ENCODE results near the gene PRKCA.

PRKCA gene

GRCh38 chr17:66437476-66438026 lies 135.1 kb downstream of the PRKCA start:
- Mint-ChIP-seq H3K4me3 (no peak overlapping the region), H3K9me3 (peaks cover 13% of the 10 kb centered on the region), H3K4me1 (peaks cover 54% of the 10 kb centered on the region), H3K36me3 (ENCODE audit: low read depth) (peaks cover 25% of the 10 kb centered on the region), H3K27ac (no peak overlapping the region), H3K27me3 (no peaks in the 10 kb centered on the region)
- DNase-seq: no peak
- ATAC-seq: no peak

GRCh38 chr17:66438101-66438500 lies 135.7 kb downstream of the PRKCA start:
- ATAC-seq (no peak), DNase-seq (no peak)
- Mint-ChIP-seq H3K27ac (peak overlapping the region; percentile 18), H3K4me3 (no peak overlapping the region), H3K36me3 (ENCODE audit: low read depth) (peaks cover 31% of the 10 kb centered on the region), H3K4me1 (peaks cover 55% of the 10 kb centered on the region), H3K9me3 (peaks cover 13% of the 10 kb centered on the region), H3K27me3 (no peaks in the 10 kb centered on the region)

GRCh38 chr17:66441101-66441661 lies 138.8 kb downstream of the PRKCA start:
- no peaks in the 10 kb centered on the region for H3K27me3 Mint-ChIP-seq
- peaks cover 13% of the 10 kb centered on the region for H3K9me3 Mint-ChIP-seq
- peaks cover 51% of the 10 kb centered on the region for H3K36me3 Mint-ChIP-seq (ENCODE audit: low read depth)
- no peak overlapping the region for H3K4me3 Mint-ChIP-seq
- ATAC-seq: no peak
- H3K4me1 Mint-ChIP-seq: peaks cover 80% of the 10 kb centered on the region
- H3K27ac Mint-ChIP-seq: no peak overlapping the region
- no peak for DNase-seq

- peaks cover 55% of the 10 kb centered on the region for H3K36me3 Mint-ChIP-seq (ENCODE audit: low read depth)
- peaks cover 8% of the 10 kb centered on the region for H3K9me3 Mint-ChIP-seq
- H3K4me3 Mint-ChIP-seq: no peak overlapping the region
- H3K4me1 Mint-ChIP-seq: peaks cover 92% of the 10 kb centered on the region
- no peaks in the 10 kb centered on the region for H3K27me3 Mint-ChIP-seq
- ATAC-seq (no peak), DNase-seq (no peak)
- H3K27ac Mint-ChIP-seq: no peak overlapping the region
These were observed 140.8 kb downstream of the PRKCA start for GRCh38 chr17:66443166-66443565.

- no peak for DNase-seq
- Mint-ChIP-seq H3K4me3 (no peak overlapping the region), H3K4me1 (peaks cover 89% of the 10 kb centered on the region), H3K27ac (no peak overlapping the region), H3K36me3 (ENCODE audit: low read depth) (peaks cover 50% of the 10 kb centered on the region), H3K27me3 (no peaks in the 10 kb centered on the region), H3K9me3 (peaks cover 3% of the 10 kb centered on the region)
- no peak for ATAC-seq
These were observed 141.2 kb downstream of the PRKCA start for GRCh38 chr17:66443606-66444005.

GRCh38 chr17:66444031-66444430 lies 141.6 kb downstream of the PRKCA start:
- H3K4me3 Mint-ChIP-seq: no peak overlapping the region
- no peak for ATAC-seq
- no peak for DNase-seq
- H3K36me3 Mint-ChIP-seq (ENCODE audit: low read depth): peaks cover 47% of the 10 kb centered on the region
- H3K9me3 Mint-ChIP-seq: no peaks in the 10 kb centered on the region
- no peak overlapping the region for H3K27ac Mint-ChIP-seq
- H3K27me3 Mint-ChIP-seq: no peaks in the 10 kb centered on the region
- H3K4me1 Mint-ChIP-seq: peaks cover 86% of the 10 kb centered on the region

GRCh38 chr17:66445229-66445628 lies 142.8 kb downstream of the PRKCA start:
- peaks cover 47% of the 10 kb centered on the region for H3K36me3 Mint-ChIP-seq (ENCODE audit: low read depth)
- no peak overlapping the region for H3K27ac Mint-ChIP-seq
- DNase-seq: no peak
- no peak for ATAC-seq
- no peaks in the 10 kb centered on the region for H3K9me3 Mint-ChIP-seq
- H3K27me3 Mint-ChIP-seq: no peaks in the 10 kb centered on the region
- H3K4me1 Mint-ChIP-seq: peaks cover 86% of the 10 kb centered on the region
- H3K4me3 Mint-ChIP-seq: no peak overlapping the region

- no peak overlapping the region for H3K4me3 Mint-ChIP-seq
- no peaks in the 10 kb centered on the region for H3K27me3 Mint-ChIP-seq
- H3K36me3 Mint-ChIP-seq (ENCODE audit: low read depth): peaks cover 48% of the 10 kb centered on the region
- peak overlapping the region; percentile 9 for H3K27ac Mint-ChIP-seq
- DNase-seq (no peak), ATAC-seq (no peak)
- peaks cover 85% of the 10 kb centered on the region for H3K4me1 Mint-ChIP-seq
- no peaks in the 10 kb centered on the region for H3K9me3 Mint-ChIP-seq
These were observed 144.0 kb downstream of the PRKCA start for GRCh38 chr17:66446419-66446818.

- H3K27ac Mint-ChIP-seq: peak overlapping the region; percentile 7
- H3K36me3 Mint-ChIP-seq (ENCODE audit: low read depth): peaks cover 44% of the 10 kb centered on the region
- DNase-seq (no peak), ATAC-seq (no peak)
- no peaks in the 10 kb centered on the region for H3K9me3 Mint-ChIP-seq
- peaks cover 87% of the 10 kb centered on the region for H3K4me1 Mint-ChIP-seq
- H3K27me3 Mint-ChIP-seq: no peaks in the 10 kb centered on the region
- no peak overlapping the region for H3K4me3 Mint-ChIP-seq
These were observed 144.7 kb downstream of the PRKCA start for GRCh38 chr17:66447159-66447558.

GRCh38 chr17:66448026-66448639 lies 145.7 kb downstream of the PRKCA start:
- DNase-seq (no peak), ATAC-seq (no peak)
- no peaks in the 10 kb centered on the region for H3K27me3 Mint-ChIP-seq
- peaks cover 81% of the 10 kb centered on the region for H3K4me1 Mint-ChIP-seq
- H3K9me3 Mint-ChIP-seq: no peaks in the 10 kb centered on the region
- no peak overlapping the region for H3K4me3 Mint-ChIP-seq
- H3K36me3 Mint-ChIP-seq (ENCODE audit: low read depth): peaks cover 41% of the 10 kb centered on the region
- H3K27ac Mint-ChIP-seq: no peak overlapping the region

- Mint-ChIP-seq H3K9me3 (no peaks in the 10 kb centered on the region), H3K27me3 (no peaks in the 10 kb centered on the region), H3K4me1 (peaks cover 68% of the 10 kb centered on the region), H3K36me3 (ENCODE audit: low read depth) (peaks cover 45% of the 10 kb centered on the region), H3K4me3 (no peak overlapping the region), H3K27ac (peak overlapping the region; percentile 23)
- DNase-seq (no peak), ATAC-seq (no peak)
These were observed 147.1 kb downstream of the PRKCA start for GRCh38 chr17:66449418-66449977.

GRCh38 chr17:66450008-66450851 lies 147.8 kb downstream of the PRKCA start:
- Mint-ChIP-seq H3K27me3 (no peaks in the 10 kb centered on the region), H3K4me3 (no peak overlapping the region), H3K4me1 (peaks cover 66% of the 10 kb centered on the region)

GRCh38 chr17:66450852-66451158 lies 148.4 kb downstream of the PRKCA start:
- no peaks in the 10 kb centered on the region for H3K27me3 Mint-ChIP-seq
- peaks cover 63% of the 10 kb centered on the region for H3K4me1 Mint-ChIP-seq
- H3K36me3 Mint-ChIP-seq (ENCODE audit: low read depth): peaks cover 47% of the 10 kb centered on the region
- DNase-seq (no peak), ATAC-seq (no peak)
- peaks cover 3% of the 10 kb centered on the region for H3K9me3 Mint-ChIP-seq
- no peak overlapping the region for H3K4me3 Mint-ChIP-seq
- peak overlapping the region; percentile 57 for H3K27ac Mint-ChIP-seq

More at GRCh38 chr17:66450008-66450851, 147.8 kb downstream of the PRKCA start:
- ATAC-seq: peak; percentile 51
- H3K9me3 Mint-ChIP-seq: no peaks in the 10 kb centered on the region
- peak overlapping the region; percentile 57 for H3K27ac Mint-ChIP-seq
- no peak for DNase-seq
- H3K36me3 Mint-ChIP-seq (ENCODE audit: low read depth): peaks cover 45% of the 10 kb centered on the region

- Mint-ChIP-seq H3K9me3 (peaks cover 8% of the 10 kb centered on the region), H3K27ac (no peak overlapping the region), H3K27me3 (no peaks in the 10 kb centered on the region), H3K4me3 (no peak overlapping the region), H3K4me1 (peaks cover 58% of the 10 kb centered on the region), H3K36me3 (ENCODE audit: low read depth) (peaks cover 48% of the 10 kb centered on the region)
- no peak for DNase-seq
- no peak for ATAC-seq
These were observed 149.1 kb downstream of the PRKCA start for GRCh38 chr17:66451188-66452149.
